Stimulated activated CD4-positive, alpha-beta T cell treated with anti-CD3 and anti-CD28 coated beads, Interleukin-15, amount 100 ng/mL, for 1 hour (primary cell): ENCODE results near the gene CHD5.

ENCODE experiments used
- DNase-seq, 2 donors: peaks; one replicate each; pipeline ENCODE4 v3.0.0-alpha.2; 2020; ENCODE audit warnings: low read depth in 1 of 2, low spot score in 1 of 2

CHD5 gene

DNA sequence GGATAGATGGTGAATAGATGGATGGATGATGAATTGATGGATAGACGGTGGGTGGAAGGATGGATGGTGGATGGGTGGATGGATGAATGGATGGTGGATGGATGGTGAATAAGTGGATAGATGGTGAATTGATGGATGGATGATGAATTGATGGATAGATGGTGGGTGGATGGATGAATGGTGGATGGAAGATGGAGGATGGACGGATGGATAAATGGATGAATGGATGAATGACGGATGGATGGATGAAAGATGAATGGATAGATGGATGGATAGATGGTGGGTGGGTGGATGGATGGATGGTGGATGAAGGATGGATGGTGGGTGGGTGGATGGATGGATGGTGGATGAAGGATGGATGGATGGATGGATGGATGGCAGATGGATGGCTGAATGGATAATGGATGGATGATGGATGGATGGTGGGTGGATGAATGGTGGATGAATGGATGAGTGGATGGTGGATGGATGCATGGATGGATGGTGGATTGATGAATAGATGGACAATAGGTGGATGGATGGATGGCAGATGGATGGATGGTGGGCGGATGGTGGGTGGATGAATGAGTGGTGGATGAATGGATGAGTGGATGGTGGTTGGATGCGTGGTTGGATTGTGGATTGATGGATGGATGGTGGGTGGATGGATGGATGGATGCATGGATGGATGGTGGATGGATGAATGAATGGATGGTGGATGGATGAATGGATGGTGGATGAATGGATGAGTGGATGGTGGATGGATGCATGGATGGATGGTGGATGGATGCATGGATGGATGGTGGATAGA, 5.3 kb downstream of the CHD5 start:
- DNase-seq, result no peak

- no peak for DNase-seq
These were observed 7.6 kb downstream of the CHD5 start for GRCh38 chr1:6172549-6172948.

GRCh38 chr1:6171548-6172124, 8.5 kb downstream of the CHD5 start:
- no peak for DNase-seq

GRCh38 chr1:6170742-6171201, 9.3 kb downstream of the CHD5 start:
- DNase-seq, result no peak

- DNase-seq, result no peak
These were observed 9.9 kb downstream of the CHD5 start for GRCh38 chr1:6170116-6170741.

DNA sequence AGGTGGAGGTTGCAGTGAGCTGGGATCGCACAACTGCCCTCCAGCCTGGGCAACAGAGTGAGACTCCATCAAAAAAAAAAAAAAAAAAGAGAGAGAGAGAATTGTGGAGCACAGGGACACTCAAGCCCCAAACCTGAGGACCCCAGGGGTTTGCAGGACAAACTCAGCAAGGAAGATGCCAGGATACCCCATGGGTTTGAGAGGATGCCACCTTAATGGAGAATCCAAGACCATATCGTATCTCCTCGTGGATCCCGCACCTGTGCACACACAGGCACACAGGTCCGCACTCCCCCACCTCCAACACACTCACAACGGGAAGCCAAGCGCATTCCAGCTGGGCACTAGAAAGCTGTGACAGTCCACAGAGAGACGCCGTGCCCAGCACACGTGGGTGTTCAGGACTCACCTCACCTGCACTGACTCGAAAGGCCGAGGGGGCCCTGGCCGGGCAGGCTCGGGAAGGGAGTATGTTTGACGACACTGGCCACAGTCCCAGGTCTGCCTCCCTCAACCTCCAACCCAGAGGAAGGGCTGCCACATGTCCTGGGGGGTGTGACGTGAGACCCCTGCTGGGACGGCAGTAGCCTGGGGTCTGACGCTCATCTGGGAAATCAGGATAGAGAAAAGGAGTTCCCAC, 11.1 kb downstream of the CHD5 start:
- DNase-seq, result no peak

GRCh38 chr1:6167391-6168303, 12.5 kb downstream of the CHD5 start:
- no peak for DNase-seq

DNA sequence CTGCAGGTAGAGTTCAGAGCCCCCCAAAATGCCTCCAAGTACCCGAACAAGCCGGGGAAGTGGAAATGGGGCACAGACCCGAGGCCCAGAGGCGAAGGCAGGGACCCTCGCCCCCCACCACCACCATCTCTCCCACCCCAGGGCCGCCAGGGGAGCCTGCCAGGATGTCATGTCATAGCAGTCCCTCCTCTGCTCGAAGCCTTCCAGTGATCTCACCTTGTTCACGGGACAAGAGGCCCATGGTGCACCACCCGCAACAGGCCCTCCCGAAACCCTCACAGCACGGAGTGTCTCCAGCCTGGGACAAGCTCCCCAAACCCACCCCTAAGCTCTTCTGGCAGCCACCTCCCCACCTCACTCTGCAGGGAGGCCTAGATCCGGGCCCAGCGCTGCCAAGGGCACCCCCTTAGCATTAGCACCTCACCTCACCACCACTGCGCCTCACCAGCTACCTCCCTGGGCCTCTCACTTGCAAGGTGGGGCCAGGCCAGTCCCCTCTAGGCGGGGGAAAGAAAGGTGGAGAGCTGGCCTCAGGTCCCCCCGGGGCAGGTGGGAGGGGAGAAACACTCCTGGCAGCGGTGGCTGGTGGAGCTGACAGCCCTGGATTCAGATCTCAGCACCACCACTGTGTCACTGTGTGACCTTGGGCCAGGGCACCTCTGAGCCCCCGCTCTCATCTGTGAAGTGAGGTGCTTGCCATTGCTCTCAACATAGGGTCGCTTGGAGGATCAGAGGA, 13.3 kb downstream of the CHD5 start:
- no peak for DNase-seq

DNA sequence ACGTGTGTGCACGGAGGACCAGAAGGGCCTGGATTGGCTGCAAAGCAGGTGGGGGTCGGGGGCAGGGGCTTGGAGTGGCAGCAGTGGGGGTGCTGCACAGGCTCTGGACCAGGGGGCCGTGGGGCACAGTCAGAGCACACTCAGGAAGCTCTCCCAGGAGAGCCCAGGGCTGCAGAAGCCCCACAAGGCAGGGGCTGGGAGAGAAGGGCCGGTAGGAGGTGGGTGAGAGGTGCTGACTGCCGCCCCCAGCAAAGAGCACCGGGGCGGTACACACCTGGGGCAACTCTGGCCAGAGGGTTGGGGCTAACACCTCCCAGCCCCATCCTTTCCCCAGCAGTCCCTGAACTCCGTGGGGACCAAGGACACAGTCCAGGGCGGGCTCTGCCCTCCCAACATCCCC, 13.9 kb downstream of the CHD5 start:
- DNase-seq, result no peak

DNA sequence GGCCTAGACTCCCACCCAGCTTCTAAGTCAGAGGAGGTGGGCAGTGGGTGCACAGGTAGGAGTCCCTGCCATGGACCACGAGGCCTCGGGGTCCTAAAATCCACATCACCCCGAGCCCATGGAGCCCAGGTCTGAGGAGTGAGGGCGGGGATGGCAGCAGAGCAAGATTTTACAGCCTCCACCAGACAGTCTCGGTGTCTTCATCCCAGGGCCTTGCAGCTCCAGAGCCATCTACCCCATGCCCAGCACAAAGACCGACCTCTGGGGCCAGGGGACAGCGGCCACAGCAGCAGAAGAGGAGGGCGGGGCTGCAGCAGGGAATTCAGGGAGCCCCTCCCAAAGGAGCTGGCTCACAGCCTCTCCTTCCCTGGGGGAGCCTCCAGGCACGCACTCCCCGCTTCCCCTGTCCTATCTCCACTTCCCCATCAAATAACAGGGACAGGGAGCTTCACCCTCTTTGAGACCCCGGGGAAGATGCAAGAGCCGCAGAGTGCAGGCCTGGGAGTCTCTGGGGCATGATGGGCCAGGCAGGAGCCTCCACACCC, 14.6 kb downstream of the CHD5 start:
- DNase-seq, result no peak

- DNase-seq, result no peak
These were observed 15.1 kb downstream of the CHD5 start for GRCh38 chr1:6165027-6165426.

DNA sequence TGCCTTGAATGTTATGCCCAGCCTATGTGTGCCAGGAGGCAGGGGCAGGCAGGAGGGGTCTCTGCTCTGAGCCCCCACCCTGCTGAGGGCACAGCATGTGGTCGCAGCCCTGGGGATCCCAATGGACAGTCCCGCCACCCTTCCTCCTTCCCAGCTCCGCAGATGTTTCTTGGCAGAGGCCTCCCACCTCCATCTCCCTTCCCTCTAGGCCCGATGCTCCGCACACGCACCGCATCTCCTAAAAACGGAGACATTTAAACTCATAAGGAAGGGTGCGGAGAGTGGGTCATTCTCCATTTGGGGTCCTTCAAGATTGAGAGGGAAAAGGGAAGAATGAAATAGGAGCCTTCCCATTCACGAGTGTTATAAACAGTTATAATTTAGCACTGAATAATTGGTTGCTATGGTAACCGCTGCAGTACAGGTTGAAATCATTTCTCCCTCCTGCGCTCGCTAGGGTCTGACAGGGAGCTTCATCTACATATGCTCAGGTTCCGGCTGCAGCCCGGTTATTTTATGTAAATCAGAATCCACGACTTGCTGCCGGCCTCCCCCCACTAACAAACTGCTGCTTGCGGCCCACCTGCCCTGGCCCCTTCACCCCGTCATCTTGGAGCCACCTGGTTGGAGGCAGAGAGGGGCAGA, 16.0 kb downstream of the CHD5 start:
- DNase-seq, result no peak

DNA sequence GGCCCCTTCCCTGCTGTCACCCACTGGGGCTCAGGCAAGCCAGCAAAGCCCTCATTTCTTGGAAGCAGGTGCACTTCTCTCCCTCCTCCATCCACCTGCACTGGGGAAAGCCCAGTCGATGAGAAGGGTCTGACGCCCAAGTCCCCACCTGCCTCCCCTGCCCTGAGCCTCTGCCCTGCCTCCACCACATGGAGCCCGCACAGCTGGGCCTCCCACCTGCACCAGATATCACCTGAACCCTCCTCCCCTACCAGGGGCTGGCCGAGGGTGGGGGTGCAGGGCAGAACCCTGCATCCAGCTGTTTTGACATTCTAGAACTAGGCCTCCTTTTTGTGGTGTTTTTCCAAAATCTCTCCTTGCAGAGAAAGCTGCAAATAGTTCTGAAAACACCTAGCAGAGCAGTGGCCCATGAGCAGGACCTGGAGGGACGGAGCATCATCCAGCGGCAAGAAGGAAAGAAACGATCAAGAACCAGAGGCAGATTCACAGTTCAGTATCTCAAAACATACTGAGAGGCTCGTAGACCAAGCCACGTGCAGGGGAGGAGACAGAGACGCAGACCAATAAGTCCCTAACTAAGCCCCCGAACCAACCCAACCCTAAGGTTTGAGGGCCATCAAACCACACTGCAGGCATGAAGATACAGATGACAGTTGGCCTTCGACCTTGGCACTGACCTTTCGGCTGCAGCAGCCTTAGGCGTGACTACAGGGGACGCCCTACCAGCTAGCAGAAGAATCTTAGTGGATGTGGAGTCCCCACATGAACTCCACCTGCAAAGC, 16.7 kb downstream of the CHD5 start:
- DNase-seq, result no peak

GRCh38 chr1:6162773-6163172, 17.3 kb downstream of the CHD5 start:
- no peak for DNase-seq

DNA sequence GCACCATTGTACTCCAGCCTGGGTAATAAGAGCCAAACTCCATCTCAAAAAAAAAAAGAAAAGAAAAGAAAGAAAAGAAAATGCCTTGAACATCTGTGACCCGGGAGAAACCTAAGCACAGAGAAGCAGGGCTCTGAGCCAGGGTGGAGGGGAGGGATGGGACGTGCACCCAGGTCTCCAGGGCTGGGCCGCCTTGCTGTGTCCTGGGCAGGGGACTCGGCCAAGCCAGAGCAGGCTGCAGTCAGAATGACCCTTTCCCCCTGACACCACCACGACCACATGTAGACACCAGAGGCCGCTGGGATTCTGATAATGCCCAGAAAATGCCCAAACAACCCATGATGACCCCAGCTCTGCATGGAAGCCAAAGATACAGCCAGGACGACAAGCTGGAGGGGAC, 17.8 kb downstream of the CHD5 start:
- no peak for DNase-seq

GRCh38 chr1:6158181-6158580, 21.9 kb downstream of the CHD5 start:
- DNase-seq, result no peak

DNA sequence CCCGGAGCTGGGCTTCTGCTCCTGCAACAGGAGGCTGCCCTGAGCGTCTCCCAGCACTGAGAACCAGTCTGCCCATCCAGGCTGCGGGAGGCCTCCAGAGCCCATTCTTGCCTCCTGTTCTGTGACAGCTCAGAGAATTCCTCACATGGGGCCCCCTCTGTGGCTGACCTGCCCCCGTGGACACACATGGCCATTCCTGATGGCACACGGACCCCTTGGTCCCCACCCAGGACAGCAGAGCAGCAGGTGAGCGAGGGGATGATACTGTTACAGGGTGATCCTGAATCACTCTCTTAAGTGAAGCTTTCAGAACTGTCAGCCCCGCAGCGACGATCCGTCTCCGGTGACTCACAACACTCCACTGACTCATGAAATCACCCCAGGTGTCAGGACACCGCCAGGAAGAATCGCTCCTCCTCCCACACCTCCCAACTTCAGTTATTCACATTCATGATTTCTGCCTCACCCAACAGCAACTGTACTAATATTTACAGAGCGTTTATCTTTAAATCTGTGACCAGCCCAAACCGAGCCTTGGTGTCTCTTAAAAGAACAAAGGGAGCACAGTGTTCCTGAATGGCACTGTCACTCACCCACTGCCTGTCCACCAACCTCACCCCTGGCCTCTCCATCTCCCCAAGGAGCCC, 22.5 kb downstream of the CHD5 start:
- no peak for DNase-seq

DNA sequence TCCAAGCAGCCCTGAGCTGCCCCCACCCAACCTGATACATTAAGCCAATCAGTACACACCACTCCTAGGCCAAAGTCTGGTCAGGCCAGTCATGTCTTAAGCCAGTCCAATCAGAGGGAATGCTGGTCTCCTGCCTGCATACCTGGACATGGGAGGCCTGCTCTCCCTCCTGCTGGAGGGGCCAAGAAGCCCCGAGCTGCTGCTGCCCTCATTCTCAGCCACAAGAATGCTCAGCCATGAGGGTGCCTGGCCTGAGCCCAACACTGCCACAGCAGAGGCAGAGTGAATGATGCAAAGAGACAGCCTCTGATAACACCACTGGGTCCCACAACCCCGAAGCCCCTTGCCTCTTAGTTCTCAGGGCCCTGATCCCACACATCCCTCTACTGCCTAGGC, 23.0 kb downstream of the CHD5 start:
- DNase-seq, result no peak
